ENCODE data around the gene ZBTB21.

Gene ZBTB21

GRCh38 chr21:42039911-42040351, 29.8 kb upstream of the ZBTB21 start:
- DNase-seq (ENCODE audit: low spot score), result no peak

GRCh38 chr21:42039470-42039901, 29.3 kb upstream of the ZBTB21 start:
- no peak for DNase-seq (ENCODE audit: low spot score)

DNA sequence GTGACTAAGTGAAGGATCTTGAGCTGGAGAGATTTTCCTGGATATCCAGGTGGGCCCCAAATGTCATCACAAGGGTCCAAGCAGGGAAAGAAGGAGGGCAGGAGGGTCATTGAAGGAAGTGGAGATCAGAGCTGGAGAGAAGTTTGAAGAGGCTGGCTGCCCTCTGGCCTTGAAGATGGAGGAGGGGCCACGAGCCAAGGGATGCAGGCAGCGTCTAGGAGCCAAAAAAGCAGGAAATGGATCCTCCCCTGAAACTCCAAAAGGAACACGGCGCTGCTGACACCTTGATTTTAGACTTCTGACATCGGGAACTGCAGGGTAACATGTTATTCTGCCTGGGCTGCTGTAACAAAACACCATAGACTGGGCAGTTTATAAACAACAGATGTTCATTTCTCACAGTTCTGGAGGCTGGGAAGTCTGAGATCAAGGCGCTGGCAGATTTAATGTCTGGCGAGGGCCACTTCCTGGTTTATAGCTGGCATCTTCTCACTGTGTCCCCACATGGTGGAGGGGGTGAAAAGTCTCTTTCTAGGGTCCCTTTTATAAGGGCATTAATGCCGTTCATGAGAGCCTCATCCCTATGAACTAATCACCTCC, 28.8 kb upstream of the ZBTB21 start:
- DNase-seq (ENCODE audit: low spot score), result no peak

DNA sequence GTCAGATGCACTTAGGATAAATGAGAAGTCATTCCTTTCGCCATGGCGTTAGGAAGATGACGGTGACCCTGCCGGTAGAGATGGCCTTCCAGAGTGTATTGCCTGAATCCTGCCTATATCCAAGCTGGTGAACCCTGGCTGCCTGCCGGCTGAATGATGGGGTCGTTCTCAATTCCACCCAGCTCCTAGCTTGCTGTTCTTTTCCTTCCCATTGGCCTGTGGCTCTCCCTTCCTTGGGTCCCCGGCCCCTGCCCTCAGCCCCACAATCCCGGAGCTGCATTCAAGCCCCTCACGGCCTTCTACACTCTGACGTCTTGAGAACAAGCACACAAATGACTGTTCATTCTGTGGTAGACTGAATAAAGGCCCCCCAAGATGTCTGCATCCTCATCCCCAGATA, 28.2 kb upstream of the ZBTB21 start:
- DNase-seq (ENCODE audit: low spot score), result no peak

DNA sequence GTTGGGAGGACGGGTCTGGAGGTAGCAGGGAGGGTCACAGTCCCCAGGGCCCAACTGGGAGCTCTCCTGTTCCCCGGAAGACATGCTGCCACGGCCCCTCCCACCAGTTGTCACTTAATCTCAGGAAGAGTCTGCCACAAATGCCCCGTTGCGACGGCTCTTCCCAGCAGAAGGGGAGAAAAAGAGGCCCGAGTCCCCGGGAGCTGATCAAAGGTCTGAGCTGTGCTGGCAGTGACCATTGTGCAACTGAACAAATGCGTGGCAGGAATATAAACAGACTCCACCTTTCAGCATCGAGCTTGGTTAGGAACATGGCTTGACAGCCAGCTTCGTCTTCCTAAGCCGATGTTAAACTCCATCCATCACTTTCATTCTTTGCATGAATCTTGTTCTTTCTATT, 27.8 kb upstream of the ZBTB21 start:
- DNase-seq (ENCODE audit: low spot score), result peak; percentile 83

- DNase-seq (ENCODE audit: low spot score), result no peak
Observed at GRCh38 chr21:42037516-42037915, 27.4 kb upstream of the ZBTB21 start.

- DNase-seq (ENCODE audit: low spot score), result no peak
Observed at GRCh38 chr21:42036313-42036712, 26.2 kb upstream of the ZBTB21 start.

DNA sequence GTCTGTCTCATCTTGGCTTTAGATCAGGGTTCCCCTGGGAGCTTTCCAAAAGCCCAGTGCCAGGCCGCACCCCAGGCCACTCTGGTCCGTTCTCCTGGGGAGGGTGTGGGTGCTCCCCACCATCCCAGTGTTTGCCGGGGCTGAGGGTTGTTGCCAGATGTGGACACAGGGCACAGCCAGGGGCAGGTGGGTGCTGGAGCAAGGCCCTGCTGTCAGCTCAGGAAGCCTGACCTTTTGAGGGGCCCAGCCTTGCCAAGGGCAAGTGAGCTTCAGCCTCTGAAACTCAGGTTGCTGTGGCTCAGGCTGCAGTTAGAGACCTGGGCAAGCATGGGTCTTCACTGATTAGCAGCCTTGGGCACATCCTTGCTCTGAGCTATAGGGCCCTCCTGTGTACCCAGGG, 22.8 kb upstream of the ZBTB21 start:
- no peak for DNase-seq (ENCODE audit: low spot score)

- DNase-seq (ENCODE audit: low spot score), result no peak
Observed at GRCh38 chr21:42032266-42032665, 22.1 kb upstream of the ZBTB21 start.

DNA sequence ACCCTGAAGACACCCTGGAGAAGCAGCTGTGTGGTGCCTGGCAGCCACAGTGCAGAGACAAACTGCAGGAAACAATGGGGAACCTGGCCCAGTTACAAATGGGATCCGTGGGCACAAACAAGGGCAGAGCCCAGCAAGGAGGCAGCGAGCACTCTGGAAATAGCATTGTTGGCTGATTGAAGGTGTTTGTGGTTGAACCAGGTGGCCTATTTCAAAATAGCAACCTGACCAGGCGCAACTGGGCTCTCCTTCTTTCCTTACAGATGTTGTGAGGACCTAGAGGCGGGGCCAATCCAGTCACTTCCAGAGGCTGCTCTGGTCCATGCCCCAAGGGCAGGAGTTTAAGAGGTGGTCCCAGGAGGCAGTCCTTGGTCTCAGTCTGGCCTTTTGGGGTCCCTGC, 21.7 kb upstream of the ZBTB21 start:
- no peak for DNase-seq (ENCODE audit: low spot score)

DNA sequence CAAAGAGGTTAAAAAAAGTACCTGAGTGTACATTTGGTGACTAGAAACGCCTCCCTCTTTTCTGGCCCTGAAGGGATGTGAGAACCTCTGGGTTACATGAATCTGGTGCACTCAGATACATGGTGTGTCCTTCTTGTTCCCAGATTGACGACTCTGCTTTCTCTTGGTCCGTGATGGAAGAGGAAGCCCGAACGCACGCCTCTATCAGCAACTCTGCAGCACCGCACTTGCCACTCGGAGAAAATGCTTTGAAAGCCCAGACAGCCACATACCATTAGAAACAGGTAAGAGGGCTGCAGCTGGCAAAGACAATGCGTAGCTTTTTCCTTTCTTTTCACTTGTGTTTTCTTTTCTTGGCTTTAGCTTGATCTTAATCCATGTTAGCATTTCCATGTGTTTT, 21.1 kb upstream of the ZBTB21 start:
- DNase-seq (ENCODE audit: low spot score), result no peak

- no peak for DNase-seq (ENCODE audit: low spot score)
Observed at GRCh38 chr21:42030311-42030710, 20.2 kb upstream of the ZBTB21 start.

GRCh38 chr21:42028766-42029425, 18.7 kb upstream of the ZBTB21 start:
- no peak for DNase-seq (ENCODE audit: low spot score)

- no peak for DNase-seq (ENCODE audit: low spot score)
Observed at GRCh38 chr21:42027822-42028765, 17.9 kb upstream of the ZBTB21 start.

- DNase-seq (ENCODE audit: low spot score), result no peak
Observed at GRCh38 chr21:42027085-42027821, 17.1 kb upstream of the ZBTB21 start.

GRCh38 chr21:42026082-42026435, 15.9 kb upstream of the ZBTB21 start:
- DNase-seq (ENCODE audit: low spot score), result no peak

DNA sequence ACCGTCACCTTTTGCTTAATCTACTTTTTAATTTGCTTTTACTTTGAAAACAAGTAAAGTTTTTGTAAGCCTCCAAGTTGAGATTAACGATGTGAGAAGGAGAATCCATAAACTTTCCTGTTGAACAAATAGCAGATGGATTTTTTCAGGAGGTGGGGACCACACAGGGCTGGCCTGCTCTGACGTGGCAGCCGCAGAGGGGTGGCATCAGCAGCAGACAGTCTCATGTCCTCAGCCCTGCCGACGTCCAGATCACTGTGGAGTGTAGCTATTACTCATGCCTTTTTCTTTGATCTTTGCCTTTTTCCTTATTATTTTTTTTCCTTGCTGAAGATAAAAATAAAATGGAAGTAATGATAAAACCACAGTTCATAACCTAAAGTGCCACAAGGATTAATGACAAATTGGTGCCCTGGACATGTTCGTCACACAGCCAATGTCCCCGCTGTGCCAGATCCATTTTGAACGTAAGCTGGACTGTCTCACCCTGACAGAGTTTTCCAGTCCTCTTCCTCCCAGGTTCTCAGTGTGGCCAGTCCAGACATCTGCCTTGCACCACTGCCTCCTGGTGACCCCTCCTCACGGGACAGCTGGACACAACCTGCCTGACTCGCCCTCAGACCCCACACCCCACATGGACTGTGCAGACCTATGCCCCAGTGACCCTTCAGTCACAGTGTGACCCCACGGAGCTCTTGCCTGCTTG, 15.4 kb upstream of the ZBTB21 start:
- no peak for DNase-seq (ENCODE audit: low spot score)

- DNase-seq (ENCODE audit: low spot score), result no peak
Observed at GRCh38 chr21:42022906-42023305, 12.7 kb upstream of the ZBTB21 start.

- DNase-seq (ENCODE audit: low spot score), result no peak
Observed at GRCh38 chr21:42022091-42022430, 11.9 kb upstream of the ZBTB21 start.

DNA sequence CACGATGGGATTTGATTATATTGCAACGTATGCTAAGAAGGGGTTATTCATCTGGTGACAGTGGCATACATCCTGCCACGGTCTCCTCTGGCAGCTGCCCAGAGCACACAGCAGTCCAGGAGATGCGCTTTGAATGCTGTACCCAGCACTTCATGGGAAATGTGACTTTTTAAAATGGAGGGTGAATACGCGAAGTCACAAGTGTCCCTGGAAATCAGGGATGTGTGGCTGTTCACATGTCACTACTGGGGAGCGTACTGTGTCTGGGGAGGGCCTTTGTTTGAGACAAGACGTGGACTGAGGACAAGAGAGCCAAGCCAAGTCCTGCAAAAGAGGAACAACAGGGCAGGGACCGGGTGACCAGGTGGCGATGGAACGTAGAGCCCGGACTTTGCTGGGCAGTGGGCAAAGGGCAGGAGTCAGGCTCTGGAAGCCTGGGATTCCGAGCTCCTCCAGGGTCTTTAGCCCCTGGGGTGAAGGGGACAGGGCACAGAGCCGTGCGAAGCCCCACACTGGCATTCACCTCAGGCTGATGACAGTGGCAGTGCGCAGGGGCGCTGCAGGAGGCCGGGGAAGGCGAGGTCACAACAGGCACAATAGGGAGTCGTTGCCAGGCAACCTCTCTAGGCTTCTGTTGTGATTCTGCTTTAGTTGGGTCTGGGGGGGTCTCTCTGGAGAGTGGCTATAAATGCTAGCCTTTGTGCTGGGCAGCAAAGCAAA, 11.4 kb upstream of the ZBTB21 start:
- DNase-seq (ENCODE audit: low spot score), result no peak

DNA sequence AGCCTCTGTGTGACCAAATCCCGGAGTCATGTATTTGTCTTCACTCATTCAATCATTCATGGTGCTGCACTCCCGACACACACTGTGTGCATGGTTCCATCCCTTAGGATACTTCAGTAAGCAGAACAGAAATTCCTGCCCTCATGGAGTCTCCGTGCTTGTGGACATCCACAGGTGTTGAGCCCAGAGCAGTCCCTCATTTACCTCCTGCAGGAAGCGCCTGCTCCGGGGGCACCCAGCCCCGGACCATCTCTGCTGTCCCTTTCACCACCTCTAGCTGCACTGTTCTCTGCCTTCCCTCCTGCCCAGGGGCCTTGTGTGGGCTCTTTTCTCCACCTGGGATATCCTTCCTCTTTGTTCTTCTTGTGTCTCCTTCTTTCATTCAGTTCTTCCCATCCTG, 9.5 kb upstream of the ZBTB21 start:
- no peak for DNase-seq (ENCODE audit: low spot score)

Measured in HuH-7 (cell line).